ENCODE data around the gene RPL35. TPM values are rescaled to one million over a fixed set of nuclear protein-coding genes. Genes with fewer than 3 reads are reported as not detected.

Gene RPL35
- total RNA-seq, 2 donors from 2014 or later: 1,754 to 1,822 TPM

DNA sequence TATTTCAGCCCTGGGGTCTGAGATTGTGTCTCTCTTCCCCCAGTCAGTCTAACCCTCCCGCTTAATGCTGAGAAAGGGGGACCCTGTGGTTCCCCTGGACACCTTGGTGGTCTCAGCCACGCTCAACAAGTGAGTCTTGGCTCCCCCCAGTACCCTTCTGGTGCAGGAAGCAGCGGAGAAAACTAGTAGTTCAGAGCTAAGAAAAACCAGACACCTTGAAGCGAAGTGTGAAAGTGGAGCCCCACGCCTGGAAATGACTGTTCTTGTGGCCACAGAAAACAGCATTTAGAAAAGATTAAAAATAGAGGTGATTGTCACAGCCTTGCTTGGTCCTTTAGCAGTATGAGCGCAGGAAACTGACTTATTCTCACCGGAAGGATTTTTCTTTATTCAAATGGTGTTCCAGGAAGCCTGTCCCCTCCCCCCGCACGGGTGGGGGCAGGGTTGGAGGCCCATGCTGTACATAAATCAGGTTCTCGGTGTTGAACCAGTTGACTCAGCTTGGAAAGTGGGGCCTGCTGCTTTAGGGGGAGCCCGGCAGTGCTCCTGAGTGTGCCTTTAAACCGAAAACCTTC is 8.3 kb upstream of the RPL35 start:
- Mint-ChIP-seq H3K4me1 (ENCODE audit: low read depth) (peaks cover 63% of the 10 kb centered on the region), H3K27ac (peak overlapping the region; percentile 99), H3K27me3 (ENCODE audit: low read depth) (no peaks in the 10 kb centered on the region), H3K9me3 (no peaks in the 10 kb centered on the region), H3K4me3 (peak overlapping the region; percentile 98), H3K36me3 (ENCODE audit: insufficient read depth in 2 of 2) (peaks cover 27 to 49% of the 10 kb centered on the region in 2 donors)
- DNase-seq (peak; percentile 92 to 95), ATAC-seq (replicated peaks in 1 of 2) (peak; percentile 71 to 73)

DNA sequence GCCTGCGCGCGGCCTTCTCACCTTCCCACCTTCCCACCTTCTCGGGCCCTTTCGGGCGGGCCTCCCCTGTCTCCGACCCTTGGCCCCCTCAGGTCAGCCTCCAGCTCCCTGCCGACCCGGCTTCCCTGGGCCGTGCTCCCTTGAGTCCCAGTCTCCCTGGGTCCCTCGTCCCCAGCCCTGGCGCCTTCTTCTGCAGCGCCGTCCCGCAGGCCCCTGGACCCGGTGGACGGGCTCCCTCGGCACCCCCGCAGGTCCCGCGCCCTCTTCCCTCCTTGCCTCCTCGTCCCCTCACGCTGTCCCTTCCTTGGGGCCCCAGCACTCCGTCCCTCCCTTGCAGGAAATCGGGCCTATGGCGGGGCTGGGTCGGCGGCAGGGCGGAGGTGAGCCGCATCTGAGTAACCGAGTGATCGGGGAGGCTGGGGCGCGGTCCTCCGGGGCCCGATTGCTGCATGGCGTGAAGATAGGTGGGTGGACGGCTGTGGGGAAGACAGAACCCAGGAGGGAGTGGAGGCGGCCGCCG is 7.8 kb upstream of the RPL35 start:
- peak overlapping the region; percentile 98 for H3K4me3 Mint-ChIP-seq
- DNase-seq (peak in 1 of 2 donors; percentile 66), ATAC-seq (replicated peaks in 1 of 2) (peak; percentile 12 to 25)
- peaks cover 27 to 44% of the 10 kb centered on the region in 2 donors for H3K36me3 Mint-ChIP-seq (ENCODE audit: insufficient read depth in 2 of 2)
- no peaks in the 10 kb centered on the region for H3K27me3 Mint-ChIP-seq (ENCODE audit: low read depth)
- peak overlapping the region; percentile 99 for H3K27ac Mint-ChIP-seq
- peaks cover 58% of the 10 kb centered on the region for H3K4me1 Mint-ChIP-seq (ENCODE audit: low read depth)
- H3K9me3 Mint-ChIP-seq: no peaks in the 10 kb centered on the region

DNA sequence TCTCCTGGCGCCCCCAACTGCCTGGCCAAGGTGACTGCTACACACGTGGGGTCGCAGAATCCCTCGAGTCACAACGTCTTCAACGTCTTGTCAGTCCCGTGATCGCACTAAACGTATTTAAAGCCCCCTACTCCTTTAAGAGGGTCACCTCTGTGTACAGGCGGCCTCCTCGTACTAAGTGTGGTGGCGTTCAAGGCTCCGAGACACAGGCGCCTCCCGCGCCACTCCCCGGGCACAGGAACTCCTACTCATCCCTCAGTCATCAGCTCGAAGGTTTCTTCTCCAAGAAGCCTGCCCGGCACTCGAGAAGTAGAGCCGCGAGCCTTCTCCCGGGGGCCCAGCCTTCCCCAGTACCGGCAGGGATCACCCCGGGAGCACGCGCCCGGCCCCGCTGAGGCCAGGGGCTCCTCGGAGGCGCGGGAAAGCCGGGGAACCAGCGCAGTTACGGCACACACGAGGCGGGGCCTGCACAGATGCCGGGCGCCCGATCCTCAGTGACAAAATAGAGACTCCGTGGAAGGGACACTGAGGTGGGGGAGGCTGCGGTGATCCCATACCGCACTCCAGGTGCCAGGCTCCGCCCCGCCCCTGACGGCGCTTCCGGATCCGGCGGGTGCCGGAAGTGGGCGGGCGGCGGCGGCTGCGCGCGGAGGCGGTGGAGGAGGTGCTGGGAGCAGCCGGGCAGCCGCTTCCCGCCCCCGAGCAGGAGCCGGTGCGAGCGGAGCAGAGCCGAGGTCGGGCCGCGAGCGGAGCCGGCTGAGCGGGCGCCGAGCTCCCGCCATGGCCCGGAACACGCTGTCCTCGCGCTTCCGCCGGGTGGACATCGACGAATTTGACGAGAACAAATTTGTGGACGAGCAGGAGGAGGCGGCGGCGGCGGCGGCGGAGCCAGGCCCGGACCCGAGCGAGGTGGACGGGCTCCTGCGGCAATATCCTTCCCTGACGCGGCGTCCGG is 7.0 kb upstream of the RPL35 start:
- peaks cover 27 to 40% of the 10 kb centered on the region in 2 donors for H3K36me3 Mint-ChIP-seq (ENCODE audit: insufficient read depth in 2 of 2)
- peak overlapping the region; percentile 98 for H3K4me3 Mint-ChIP-seq

DNA sequence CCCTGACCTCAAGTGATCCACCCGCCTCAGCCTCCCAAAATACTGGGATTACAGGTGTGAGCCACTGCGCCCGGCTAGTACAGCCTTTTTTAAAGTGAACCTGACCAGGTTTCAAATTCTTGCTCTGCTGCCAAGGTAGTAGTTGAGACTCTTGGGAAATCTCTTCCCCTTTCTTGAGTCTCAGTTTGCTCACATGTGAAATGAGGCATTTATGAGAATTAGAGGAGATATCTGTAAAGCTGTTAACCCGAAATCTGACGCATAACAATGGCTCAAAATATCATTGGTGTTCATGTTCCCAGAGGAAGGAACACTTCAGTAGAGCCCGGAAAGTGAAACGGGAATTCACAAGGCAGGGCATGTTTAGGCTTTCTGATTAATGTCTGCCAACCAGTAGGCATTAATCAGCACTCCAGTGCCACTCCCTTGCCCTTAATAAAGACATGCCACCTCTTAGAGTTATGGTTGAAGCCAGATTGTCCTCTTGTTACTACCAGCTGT is 1.7 kb upstream of the RPL35 start:
- ATAC-seq (replicated peaks in 1 of 2) (no peak), DNase-seq (no peak)
- H3K27me3 Mint-ChIP-seq (ENCODE audit: low read depth): no peaks in the 10 kb centered on the region
- H3K9me3 Mint-ChIP-seq: no peaks in the 10 kb centered on the region
- peak overlapping the region; percentile 37 to 55 for H3K4me3 Mint-ChIP-seq
- no peak overlapping the region for H3K27ac Mint-ChIP-seq
- peaks cover 45% of the 10 kb centered on the region for H3K4me1 Mint-ChIP-seq (ENCODE audit: low read depth)
- peaks cover 12 to 22% of the 10 kb centered on the region in 2 donors for H3K36me3 Mint-ChIP-seq (ENCODE audit: insufficient read depth in 2 of 2)

More for the DNA sequence above, 7.0 kb upstream of the RPL35 start:
- no peaks in the 10 kb centered on the region for H3K27me3 Mint-ChIP-seq (ENCODE audit: low read depth)
- H3K4me1 Mint-ChIP-seq (ENCODE audit: low read depth): peaks cover 55% of the 10 kb centered on the region
- DNase-seq (peak; percentile 96 to 97), ATAC-seq (replicated peaks in 1 of 2) (peak; percentile 70 to 72)
- H3K27ac Mint-ChIP-seq: peak overlapping the region; percentile 99
- no peaks in the 10 kb centered on the region for H3K9me3 Mint-ChIP-seq

DNA sequence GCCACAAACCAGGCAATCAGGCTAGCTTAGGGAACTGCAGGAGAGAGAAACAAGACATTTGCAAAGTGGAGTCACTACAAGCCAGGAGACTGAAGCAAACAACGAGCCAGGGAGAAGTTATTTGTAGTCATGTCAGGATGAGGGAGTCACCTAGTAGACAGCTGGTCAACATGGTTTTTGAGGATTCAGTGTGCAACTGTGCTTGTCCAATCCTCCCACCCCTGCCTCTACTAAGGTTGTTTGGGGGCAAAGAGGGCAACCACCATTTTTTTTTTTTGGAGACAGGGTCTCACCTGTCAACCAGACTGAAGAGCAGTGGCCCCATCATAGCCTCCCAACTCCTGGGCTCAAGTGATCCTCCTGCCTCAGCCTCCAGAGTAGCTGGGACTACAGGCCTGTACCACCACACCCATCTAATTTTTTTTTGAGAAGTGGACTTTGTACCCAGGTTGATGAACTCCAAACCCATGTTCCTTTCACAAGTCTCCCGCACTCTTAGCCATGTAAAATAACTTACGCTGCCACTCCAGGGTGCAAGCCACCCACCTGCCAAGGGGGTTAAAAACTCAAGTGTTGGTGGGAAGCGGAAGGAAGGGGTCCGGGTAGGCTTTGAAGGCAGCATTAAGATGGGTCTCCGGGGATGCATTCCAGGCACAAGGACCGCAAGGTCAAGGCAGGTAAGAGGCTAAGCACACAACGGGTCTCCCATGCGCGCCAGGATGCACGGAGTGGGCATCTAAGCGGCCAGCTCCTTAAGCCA is 995 bp downstream of the RPL35 start:
- Mint-ChIP-seq H3K27me3 (ENCODE audit: low read depth) (no peaks in the 10 kb centered on the region), H3K4me3 (peak overlapping the region; percentile 92 to 94), H3K4me1 (ENCODE audit: low read depth) (peaks cover 41% of the 10 kb centered on the region), H3K27ac (peak overlapping the region; percentile 87), H3K36me3 (ENCODE audit: insufficient read depth in 2 of 2) (peaks cover 12 to 24% of the 10 kb centered on the region in 2 donors), H3K9me3 (no peaks in the 10 kb centered on the region)
- DNase-seq (no peak), ATAC-seq (replicated peaks in 1 of 2) (no peak)

DNA sequence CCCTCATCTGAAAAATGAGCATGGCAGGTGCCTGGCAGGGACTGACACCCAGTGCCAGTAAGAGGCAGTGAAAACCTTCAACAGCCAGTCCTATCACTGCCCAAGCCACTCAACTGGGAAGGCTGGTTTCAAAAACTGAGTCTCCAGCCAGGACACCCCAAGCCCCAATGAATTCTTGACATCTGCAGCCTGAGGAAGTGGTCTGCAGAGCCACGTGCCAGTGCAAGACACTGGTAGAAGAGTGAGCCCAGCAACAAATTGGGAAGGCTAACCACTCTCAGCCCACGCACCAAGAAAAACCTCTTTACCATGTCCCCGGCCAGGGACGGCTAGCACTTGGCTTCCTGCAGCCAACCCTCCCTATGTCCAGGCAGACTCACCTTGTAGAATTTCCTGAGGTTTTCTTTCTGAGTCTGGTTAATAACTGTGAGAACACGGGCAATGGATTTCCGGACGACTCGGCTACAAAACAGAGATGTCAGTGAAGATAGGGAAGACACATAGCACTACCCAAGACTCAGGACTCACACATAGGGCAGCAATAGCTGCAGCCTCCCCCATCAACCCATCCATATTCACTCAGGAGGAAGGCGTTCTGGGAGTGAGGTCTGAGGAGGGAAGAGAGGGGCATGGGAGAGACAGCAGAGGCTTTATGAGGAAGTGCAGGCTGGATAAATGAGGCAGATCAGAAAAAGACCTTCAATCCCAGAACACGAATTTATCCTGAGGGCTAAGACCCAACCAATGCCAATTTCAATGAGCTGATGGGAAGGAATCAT is 1.8 kb downstream of the RPL35 start:
- Mint-ChIP-seq H3K36me3 (ENCODE audit: insufficient read depth in 2 of 2) (peaks cover 12 to 24% of the 10 kb centered on the region in 2 donors), H3K4me3 (peak overlapping the region; percentile 92 to 94), H3K27ac (peak overlapping the region; percentile 85), H3K9me3 (no peaks in the 10 kb centered on the region), H3K4me1 (ENCODE audit: low read depth) (peaks cover 44% of the 10 kb centered on the region), H3K27me3 (ENCODE audit: low read depth) (no peaks in the 10 kb centered on the region)
- DNase-seq (no peak), ATAC-seq (replicated peaks in 1 of 2) (no peak)

DNA sequence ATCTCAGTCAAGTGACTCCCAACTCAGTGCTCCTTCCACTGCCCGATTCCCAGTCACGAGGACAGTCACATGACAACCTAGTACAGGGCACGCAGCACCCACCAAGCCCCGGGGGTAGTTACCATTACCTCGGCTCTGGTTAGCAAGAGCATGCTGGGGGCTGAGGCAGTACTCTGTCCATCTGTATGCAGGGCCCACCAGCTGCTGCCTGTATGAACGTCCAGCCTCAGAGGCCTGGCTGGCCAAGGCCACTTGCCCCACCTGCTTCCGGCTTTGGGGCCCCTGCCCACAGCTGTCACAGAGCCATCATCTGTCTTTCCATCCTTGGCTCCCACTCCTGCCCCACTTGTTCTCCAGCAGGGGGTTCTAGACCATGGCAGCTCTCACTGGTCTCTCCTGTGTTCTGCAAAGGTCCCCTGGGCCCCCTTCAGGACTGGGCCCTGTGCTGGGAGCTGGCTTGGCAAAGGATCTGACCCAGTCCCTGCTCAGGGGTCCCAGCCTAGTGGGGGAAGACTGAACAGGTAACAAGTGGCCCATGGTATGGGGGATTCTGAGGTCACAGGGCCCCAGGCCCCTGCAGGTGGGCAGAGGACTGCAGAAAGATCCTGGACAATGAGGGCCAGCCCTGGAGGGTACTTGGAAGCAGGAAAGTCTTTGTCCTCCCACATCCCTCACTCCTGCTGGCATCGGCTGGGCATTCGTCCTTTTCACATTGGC is 3.3 kb downstream of the RPL35 start:
- H3K4me1 Mint-ChIP-seq (ENCODE audit: low read depth): peaks cover 42% of the 10 kb centered on the region

DNA sequence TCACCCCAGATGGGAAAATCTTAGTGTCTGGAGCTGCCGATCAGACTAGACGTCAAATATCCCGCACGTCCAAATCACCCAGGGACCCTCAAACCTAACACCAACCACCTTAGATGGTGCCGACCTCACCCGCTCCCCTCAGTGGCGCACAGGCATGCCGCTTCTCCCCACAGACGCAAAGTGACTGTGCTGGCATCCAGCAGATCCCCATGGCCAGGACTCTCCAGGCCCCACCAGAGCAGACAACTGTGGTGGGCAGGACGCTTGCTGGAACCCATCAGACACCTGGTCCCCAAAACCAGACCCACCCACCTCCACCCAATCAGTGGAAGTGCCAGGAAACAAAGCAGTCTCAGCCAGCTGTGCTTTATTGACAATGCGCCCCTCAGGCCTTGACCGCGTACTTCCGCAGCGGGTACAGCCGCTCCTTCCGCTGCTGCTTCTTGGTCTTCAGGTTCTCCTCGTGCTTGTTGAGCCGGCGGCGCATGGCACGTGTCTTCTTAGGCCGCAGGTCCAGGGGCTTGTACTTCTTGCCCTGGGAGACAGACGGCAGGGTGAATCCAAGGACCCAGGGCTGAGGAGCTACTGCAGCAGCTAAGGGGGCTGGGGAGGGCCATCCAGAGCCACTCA is 4.1 kb downstream of the RPL35 start:
- Mint-ChIP-seq H3K4me3 (no peak overlapping the region), H3K4me1 (ENCODE audit: low read depth) (peaks cover 45% of the 10 kb centered on the region), H3K9me3 (no peaks in the 10 kb centered on the region), H3K27me3 (ENCODE audit: low read depth) (no peaks in the 10 kb centered on the region), H3K27ac (no peak overlapping the region), H3K36me3 (ENCODE audit: insufficient read depth in 2 of 2) (peaks cover 12 to 24% of the 10 kb centered on the region in 2 donors)
- DNase-seq (no peak), ATAC-seq (replicated peaks in 1 of 2) (no peak)

More for the DNA sequence above, 3.3 kb downstream of the RPL35 start:
- Mint-ChIP-seq H3K9me3 (no peaks in the 10 kb centered on the region), H3K27ac (peak overlapping the region; percentile 33), H3K4me3 (peak overlapping the region in 1 of 2 donors; percentile 29), H3K27me3 (ENCODE audit: low read depth) (no peaks in the 10 kb centered on the region), H3K36me3 (ENCODE audit: insufficient read depth in 2 of 2) (peaks cover 12 to 24% of the 10 kb centered on the region in 2 donors)
- DNase-seq (no peak), ATAC-seq (replicated peaks in 1 of 2) (no peak)

DNA sequence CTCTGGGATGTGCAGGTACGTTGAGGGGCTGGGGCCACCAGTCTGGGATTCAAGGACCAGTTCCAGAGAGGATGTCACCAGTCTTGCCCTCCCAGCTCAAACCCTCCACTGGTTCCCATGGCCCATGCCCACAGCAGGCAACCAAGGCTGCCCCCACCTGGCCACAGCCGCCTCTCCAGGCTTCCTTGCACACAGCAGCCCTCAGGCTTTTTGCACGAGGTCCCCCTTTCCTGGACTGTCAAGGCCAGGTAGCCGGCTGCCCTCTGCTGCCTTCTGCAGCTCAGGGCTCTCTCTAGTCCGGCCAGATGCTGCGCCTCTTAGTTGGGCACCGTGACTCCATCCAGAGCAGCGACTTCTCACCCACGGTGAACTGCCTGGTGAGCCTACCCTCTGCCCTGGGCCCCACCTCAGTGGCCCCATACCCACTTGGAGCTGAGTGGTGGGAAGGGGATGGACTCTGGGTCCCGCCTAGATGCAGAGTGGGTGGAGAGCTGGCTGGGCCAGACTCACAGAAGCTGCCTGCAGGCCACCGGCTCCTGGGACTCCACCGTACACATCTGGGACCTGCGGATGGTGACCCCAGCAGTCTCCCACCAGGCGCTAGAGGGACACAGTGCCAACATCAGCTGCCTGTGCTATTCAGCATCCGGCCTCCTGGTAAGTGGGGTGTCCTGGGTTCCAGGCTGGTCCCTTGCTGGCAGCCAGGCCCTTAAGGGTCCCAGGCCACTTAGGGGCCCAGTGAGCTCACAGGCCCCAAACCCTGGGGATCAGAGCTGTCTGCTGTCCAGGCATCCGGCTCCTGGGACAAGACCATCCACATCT is 5.6 kb downstream of the RPL35 start:
- no peak overlapping the region for H3K27ac Mint-ChIP-seq
- H3K9me3 Mint-ChIP-seq: no peaks in the 10 kb centered on the region
- peaks cover 5% of the 10 kb centered on the region for H3K27me3 Mint-ChIP-seq (ENCODE audit: low read depth)
- H3K36me3 Mint-ChIP-seq (ENCODE audit: insufficient read depth in 2 of 2): peaks cover 10 to 22% of the 10 kb centered on the region in 2 donors
- ATAC-seq (replicated peaks in 1 of 2): peak in 1 of 2 donors; percentile 5
- no peak overlapping the region for H3K4me3 Mint-ChIP-seq
- DNase-seq: peak in 1 of 2 donors; percentile 43
- H3K4me1 Mint-ChIP-seq (ENCODE audit: low read depth): peaks cover 48% of the 10 kb centered on the region

DNA sequence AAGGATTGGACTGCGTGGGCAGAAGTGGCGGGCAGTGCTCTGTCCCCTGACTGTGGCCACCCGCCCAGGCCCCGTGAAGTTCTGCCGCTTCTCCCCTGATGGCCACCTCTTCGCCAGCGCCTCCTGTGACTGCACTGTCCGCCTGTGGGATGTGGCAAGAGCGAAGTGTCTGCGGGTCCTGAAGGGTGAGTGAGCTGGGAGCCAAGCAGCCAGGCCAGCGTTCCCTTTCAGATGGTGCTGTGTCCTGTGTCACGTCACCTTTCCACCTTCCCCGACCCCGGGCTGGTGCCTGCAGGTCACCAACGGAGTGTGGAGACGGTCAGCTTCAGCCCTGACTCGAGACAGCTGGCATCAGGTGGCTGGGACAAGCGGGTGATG is 6.2 kb downstream of the RPL35 start:
- Mint-ChIP-seq H3K9me3 (no peaks in the 10 kb centered on the region), H3K4me3 (no peak overlapping the region), H3K4me1 (ENCODE audit: low read depth) (peaks cover 47% of the 10 kb centered on the region), H3K27ac (peak overlapping the region; percentile 26), H3K27me3 (ENCODE audit: low read depth) (peaks cover 9% of the 10 kb centered on the region), H3K36me3 (ENCODE audit: insufficient read depth in 2 of 2) (peaks cover 10 to 18% of the 10 kb centered on the region in 2 donors)
- ATAC-seq (replicated peaks in 1 of 2): no peak
- DNase-seq: no peak

Data from activated T-cell treated with anti-CD3 and anti-CD28 coated beads, Interleukin-2, amount 50 U/mL, for 72 hours (primary cell).